ENCODE measurements around the gene CLK3.

- no peak for TF ChIP-seq EZH2phosphoT487 (IDR thresholded peaks at IDR 0.05; ENCODE audit: low read depth)
- TF ChIP-seq CTCF (IDR thresholded peaks at IDR 0.05; ENCODE audit: low read depth, low read length): no peak
Measured at GRCh38 chr15:74569731-74570070, 45.9 kb upstream of the CLK3 start.
